SW480 (cell line): ENCODE measurements around the gene CACHD1.
A peak's percentile ranks its signal among the peaks of the same experiment; 100 is the strongest.

Source experiments
- DNase-seq: peaks from one replicate; pipeline ENCODE4 v3.0.0-alpha.2; 2016; ENCODE audit warnings: low spot score

The CACHD1 gene

GRCh38 chr1:64659478-64660138 lies 189.7 kb downstream of the CACHD1 start:
- DNase-seq, result no peak

DNA sequence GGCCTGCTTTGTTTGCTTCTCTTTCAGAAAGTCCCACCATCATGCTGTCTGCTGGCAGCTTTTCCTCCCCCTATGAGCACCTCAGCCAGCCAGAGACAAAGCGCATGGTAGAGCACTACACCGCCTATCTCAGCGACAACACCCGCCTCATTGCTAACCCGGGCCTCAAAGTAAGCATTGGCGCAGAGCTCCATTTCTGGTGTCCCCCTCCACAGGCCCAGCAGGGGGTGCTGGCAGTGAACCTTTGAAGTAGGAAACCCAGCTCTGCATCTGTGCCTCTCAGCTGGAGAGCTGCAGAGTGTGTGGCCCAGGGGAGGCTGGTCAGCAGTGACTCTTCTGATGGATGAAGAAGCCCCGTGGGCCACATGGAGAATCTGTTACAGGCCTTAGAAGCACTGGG lies 193.7 kb downstream of the CACHD1 start:
- no peak for DNase-seq

DNA sequence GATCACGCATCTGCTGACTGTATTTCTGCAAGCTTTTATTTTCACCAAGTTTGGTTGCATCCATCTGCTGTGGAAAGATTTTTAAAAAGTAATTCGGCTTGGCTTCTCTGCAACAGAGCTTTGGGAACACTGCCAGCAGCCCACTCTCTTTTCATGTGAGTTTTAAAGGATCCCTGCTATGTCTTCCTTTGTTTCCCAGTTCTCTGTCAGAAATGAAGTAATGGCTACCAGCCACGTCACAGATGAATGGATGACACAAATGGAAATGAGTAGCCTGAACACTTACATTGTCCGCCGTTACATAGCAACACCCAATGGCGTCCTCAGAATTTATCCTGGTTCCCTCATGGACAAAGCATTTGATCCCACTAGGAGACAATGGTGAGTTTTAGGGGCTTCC lies 194.4 kb downstream of the CACHD1 start:
- no peak for DNase-seq

DNA sequence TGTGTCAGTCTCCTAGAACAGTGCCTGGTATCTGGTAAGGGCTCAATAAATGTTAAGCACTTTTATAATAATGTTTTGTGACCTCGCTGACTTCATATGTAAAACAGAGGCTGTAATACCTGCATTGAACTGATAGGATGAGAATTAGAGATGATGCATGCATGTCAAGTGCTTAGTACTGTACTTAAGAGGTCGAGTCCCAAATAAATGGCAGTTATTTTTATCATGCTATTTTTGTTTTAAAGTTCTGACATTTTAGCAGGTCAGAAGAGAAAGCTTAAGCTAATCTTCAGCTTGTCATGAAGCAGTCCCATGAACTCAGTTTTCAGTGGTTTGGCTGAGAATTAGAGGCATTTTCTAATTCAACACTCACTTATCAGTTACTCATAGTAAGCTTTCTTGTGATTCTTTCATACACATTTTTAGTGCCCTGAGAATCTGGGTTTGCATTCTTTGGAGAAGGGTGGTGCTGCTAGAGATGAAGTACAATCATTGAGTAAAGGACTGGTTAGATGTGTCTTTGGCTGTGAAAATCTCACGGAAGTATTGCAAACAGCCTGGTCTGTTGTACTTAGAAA lies 199.3 kb downstream of the CACHD1 start:
- no peak for DNase-seq

DNA sequence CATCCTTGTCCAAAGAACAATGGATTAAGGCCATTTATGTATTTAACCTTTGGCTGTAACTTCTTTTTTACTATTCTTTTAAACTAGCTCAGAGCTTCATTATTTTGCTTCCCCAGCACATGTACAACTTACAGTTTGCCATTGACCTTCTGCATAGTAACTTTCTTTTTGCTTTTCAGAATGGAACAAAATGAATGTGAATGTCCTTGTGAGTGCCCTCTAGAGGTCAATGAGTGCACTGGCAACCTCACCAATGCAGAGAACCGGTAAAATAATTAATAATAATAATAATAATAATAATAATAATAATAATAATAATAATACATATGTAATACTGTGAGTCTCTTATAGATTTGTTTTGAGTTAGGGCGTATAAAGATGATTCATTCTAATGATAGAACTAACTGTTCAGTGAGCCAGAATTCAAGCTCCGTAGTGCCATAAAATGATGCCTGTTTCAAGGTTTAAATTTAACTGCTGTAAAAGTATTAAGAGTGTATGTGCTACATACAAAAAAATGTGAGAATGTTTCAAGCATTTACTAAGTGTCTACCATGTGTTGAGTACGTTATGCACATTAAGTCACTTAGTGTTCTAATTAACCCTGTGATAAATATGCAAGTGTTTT lies 205.9 kb downstream of the CACHD1 start:
- DNase-seq, result peak; percentile 3

DNA sequence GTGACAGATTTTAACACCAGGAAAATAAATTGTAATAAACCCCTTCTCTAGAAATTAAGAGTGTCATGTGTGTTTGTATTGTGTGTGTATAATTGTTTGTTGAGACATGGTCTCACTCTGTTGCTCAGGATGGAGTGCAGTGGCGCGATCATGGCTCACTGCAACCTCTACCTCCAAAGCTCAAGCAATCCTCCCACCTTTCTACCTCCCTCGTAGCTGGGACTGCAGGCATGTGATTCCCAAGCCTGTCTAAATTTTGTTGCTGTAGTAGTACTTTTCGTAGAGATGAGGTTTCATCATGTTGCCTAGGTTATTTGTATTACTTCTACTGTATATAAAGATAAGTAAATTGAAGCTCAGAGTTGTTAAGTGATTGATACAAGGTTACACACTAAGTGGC lies 206.5 kb downstream of the CACHD1 start:
- DNase-seq, result no peak

DNA sequence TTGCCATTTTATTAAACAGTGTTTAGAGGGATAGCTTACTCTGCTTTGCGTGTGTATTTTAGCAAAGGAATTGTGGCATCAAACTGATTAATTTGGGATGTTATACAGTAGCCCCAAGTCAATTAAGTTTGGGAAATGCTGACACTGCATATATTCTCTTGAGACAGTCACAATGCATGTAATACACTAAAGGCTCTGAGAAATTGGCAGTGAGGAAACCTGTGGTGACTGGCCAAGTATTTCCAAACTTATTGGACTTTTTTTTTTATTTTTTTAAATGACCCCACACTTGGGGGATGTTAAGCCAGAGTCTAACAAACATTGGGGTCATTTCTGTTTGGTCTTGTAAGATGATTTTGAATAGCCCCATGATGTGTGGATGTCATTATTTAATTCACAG lies 207.6 kb downstream of the CACHD1 start:
- DNase-seq, result no peak

DNA sequence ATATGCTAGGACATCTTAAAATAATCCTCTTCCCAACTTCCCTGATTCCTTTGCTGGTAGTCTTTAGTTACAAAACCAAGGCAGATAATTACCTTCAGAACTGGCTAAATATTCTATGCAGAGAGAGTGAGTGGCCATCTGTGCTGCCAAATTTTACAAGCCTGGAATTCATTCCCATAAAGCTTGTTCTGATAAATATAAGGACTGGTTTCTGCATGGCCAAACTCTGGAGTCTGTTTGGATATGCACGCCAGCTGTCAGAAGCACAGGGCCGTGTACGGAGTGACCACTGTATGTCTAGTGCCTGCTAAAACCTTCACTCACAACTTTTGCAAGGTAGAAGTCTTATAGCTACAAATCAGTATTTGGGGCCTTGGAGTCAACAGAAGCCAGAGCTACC lies 208.4 kb downstream of the CACHD1 start:
- no peak for DNase-seq

DNA sequence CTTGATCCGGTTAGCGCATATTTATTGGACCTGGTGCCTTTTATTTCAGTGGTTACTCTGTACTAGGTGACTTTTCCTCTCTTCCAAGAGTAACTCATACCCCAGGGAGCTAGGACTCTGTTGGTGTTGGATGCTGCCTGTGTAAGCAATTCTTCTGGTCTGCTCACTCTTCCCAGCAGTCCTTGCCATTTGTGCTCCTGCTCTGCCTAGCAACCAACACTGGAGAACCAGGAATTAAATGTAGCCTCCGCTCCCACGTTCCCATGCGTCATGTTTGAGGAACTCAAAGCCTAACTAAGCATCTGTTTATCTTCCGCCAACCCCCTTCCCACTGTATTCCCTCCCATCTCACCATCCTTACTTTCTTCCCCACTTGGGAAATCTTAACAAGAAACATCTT lies 209.2 kb downstream of the CACHD1 start:
- no peak for DNase-seq

- no peak for DNase-seq
These were observed 210.7 kb downstream of the CACHD1 start for GRCh38 chr1:64680599-64680998.

DNA sequence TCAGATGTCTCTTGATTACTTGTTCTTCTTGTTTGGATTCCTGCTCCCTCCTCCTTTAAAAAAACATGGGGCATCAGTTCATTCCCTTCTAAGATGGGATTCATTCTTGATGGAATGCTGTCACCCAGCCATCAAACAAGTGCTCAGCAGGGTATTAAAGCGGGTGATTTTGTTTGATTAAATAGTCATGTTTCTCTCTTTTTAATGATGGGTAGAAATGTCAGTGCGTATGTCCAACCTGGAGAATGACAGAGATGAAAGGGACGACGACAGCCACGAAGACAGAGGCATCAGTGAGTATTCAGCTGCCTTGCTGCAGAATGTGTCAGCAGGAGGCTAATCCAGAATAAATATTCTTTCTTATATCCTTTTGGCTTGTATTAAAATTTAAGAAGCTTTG lies 211.1 kb downstream of the CACHD1 start:
- DNase-seq, result no peak

DNA sequence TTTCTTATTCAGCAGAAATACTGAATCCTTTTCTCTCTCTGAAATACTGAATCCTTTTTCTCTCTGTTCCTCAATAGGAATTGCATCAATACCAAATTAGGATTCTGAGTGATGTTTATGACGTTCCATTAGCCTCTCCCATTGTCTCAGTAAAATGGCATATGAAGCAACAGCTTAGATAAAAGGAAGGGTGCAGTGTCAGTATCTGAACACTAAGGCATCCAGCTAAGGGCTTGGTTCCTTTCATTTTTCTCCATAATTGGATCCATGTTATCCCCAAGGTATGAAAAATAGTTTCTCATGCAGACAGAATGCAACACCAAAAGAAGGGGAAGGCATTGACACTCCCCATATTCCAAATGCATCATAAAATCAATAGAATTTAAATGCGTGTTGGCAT lies 213.5 kb downstream of the CACHD1 start:
- no peak for DNase-seq

GRCh38 chr1:64685217-64685616 lies 215.3 kb downstream of the CACHD1 start:
- DNase-seq, result no peak

DNA sequence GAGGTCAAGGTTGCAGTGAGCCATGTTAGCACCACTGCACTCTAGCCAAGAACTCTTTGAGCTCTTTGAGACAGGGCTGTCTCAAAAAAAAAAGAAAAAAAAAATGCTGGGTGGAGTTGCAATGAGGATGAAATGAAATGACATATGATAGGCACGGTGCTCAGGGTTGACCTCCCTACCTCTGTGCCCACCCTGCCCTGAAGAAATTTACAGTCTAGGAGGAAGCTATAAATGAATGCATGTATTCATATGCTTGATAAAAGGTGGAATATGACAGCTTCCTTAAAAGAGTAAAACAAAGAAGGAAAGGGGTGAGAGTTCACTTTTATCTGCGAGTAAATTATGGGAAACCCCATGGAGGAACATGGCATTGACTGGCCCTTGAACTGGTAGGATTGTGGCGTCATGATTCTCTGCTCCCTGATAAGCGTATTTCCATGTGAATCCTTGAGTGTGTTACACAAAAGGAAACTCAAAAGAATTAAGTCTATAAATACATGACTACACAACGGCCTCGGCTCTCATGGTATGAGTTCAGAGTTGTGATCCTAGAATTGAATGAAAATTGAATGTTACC lies 215.9 kb downstream of the CACHD1 start:
- no peak for DNase-seq

GRCh38 chr1:64686828-64687724 lies 217.1 kb downstream of the CACHD1 start:
- DNase-seq, result peak; percentile 36

- DNase-seq, result no peak
These were observed 217.9 kb downstream of the CACHD1 start for GRCh38 chr1:64687725-64688327.

DNA sequence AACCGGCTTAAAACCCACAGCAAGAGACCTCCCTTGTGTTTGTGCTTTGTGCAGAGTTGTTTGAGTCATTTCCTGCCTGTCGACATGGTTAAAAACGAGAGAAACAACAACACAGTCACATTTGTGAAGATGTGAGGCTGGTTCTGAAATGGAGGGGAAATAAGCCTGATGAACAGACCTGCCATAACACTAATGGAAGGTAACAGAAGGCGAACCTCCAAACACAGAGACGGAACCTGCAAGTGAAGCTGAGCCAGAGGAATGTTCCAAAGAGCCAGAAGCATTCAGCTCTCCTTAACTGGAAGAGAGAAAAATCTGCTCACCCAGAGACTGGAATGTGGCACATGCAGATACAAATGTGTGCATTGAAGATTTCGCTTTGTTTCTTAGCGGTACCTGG lies 221.7 kb downstream of the CACHD1 start:
- no peak for DNase-seq

- no peak for DNase-seq
These were observed 223.0 kb downstream of the CACHD1 start for GRCh38 chr1:64692911-64693310.

- DNase-seq, result no peak
These were observed 223.5 kb downstream of the CACHD1 start for GRCh38 chr1:64693406-64693805.

DNA sequence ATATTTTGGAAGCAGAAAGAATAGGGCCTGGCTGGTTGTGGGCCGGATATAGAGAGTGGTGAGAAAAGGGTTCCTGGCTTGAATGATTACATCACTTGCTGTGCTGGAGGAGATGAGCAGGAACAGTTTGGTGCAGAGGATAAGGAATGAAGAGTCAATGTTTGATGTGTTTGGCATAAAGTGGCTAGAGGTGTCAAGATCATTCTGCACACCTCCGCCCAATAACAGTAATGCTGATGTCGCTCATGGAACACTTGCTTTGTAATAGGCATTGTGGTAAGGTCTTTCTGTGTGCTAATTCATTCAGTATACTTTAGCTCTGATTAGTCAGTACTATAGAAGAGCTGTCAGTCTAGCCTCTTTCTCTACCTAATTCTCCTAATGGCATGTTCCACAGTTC lies 226.9 kb downstream of the CACHD1 start:
- no peak for DNase-seq

DNA sequence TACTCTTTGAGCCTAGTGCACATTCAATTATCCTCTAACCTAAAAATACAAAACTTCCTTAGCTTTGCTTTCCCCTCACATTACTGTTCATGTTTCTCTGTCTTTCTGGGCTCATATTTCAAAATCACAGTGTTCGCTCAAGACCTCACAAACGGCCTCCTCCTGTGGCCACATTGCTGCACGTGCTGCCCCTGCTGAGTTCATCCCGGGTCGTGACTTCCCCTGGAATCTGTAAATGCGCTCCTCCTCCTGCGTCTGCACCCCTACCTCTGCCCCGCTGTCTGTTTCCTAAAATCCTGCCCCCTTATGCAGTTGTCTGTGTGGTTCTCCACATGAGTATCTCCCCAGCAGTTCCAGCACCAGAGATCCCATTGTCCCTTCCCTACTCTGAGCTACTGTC lies 229.4 kb downstream of the CACHD1 start:
- no peak for DNase-seq

DNA sequence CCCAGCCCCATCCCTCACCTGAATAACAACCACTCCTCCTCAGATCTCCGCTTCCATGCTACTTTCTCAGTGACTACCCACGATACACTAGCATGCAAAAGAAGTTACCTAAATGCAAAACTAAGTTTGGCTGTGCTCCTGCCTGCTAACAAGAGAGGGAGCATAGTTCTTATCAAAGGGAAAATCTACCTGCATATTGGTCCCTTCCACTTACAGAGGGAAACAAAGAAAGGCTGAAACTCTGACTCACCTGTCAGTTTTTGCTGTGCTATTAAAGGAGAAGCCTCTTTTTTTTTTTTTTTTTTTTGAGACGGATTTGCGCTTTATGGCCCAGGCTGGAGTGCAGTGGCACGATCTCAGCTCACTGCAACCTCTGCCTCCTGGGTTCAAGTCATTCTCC lies 231.1 kb downstream of the CACHD1 start:
- no peak for DNase-seq
